ENCODE measurements around the gene MRPS23.
A peak's percentile ranks its signal among the peaks of the same experiment; 100 is the strongest.

The MRPS23 gene

GRCh38 chr17:57877803-57878377 is 28.0 kb upstream of the MRPS23 start:
- peak in 1 of 2 donors; percentile 27 for DNase-seq

GRCh38 chr17:57876866-57877237 is 27.0 kb upstream of the MRPS23 start:
- DNase-seq = no peak

- DNase-seq = no peak
These were observed 26.4 kb upstream of the MRPS23 start for GRCh38 chr17:57876023-57876865.

- DNase-seq = no peak
These were observed 25.6 kb upstream of the MRPS23 start for GRCh38 chr17:57875290-57876022.

- DNase-seq = peak; percentile 28 to 41
These were observed 24.8 kb upstream of the MRPS23 start for GRCh38 chr17:57874434-57875289.

- no peak for DNase-seq
These were observed 24.2 kb upstream of the MRPS23 start for GRCh38 chr17:57874058-57874419.

GRCh38 chr17:57873261-57874057 is 23.6 kb upstream of the MRPS23 start:
- no peak for DNase-seq

- no peak for DNase-seq
These were observed 22.7 kb upstream of the MRPS23 start for GRCh38 chr17:57872536-57872935.

GRCh38 chr17:57871863-57872262 is 22.0 kb upstream of the MRPS23 start:
- no peak for DNase-seq

GRCh38 chr17:57871155-57871554 is 21.3 kb upstream of the MRPS23 start:
- DNase-seq = no peak

GRCh38 chr17:57870283-57870635 is 20.4 kb upstream of the MRPS23 start:
- no peak for DNase-seq

- DNase-seq = no peak
These were observed 19.9 kb upstream of the MRPS23 start for GRCh38 chr17:57869617-57870282.

GRCh38 chr17:57868910-57869616 is 19.2 kb upstream of the MRPS23 start:
- no peak for DNase-seq

- DNase-seq = peak; percentile 70 to 79
These were observed 18.4 kb upstream of the MRPS23 start for GRCh38 chr17:57868007-57868909.

- DNase-seq = no peak
These were observed 17.3 kb upstream of the MRPS23 start for GRCh38 chr17:57867126-57867525.

- no peak for DNase-seq
These were observed 16.9 kb upstream of the MRPS23 start for GRCh38 chr17:57866723-57867122.

- no peak for DNase-seq
These were observed 16.5 kb upstream of the MRPS23 start for GRCh38 chr17:57866319-57866718.

GRCh38 chr17:57864273-57864672 is 14.4 kb upstream of the MRPS23 start:
- DNase-seq = no peak

- DNase-seq = no peak
These were observed 13.1 kb upstream of the MRPS23 start for GRCh38 chr17:57862694-57863667.

Data from inflammatory macrophage treated with lipopolysaccharide for 1 hour (primary cell).